Activated naive CD8-positive, alpha-beta T cell treated with anti-CD3 and anti-CD28 coated beads, Interleukin-2, amount 50 U/mL, for 16 hours (primary cell): ENCODE data around the gene MRPL16.

Experiments used
- DNase-seq: peaks from one replicate; pipeline ENCODE4 v3.0.0-alpha.2; 2020; ENCODE audit warnings: low read depth, low spot score

The MRPL16 gene

GRCh38 chr11:59771605-59772004 lies 39.0 kb downstream of the MRPL16 start:
- no peak for DNase-seq

GRCh38 chr11:59770869-59771268 lies 39.7 kb downstream of the MRPL16 start:
- no peak for DNase-seq

GRCh38 chr11:59770319-59770718 lies 40.3 kb downstream of the MRPL16 start:
- no peak for DNase-seq

GRCh38 chr11:59769828-59770227 lies 40.8 kb downstream of the MRPL16 start:
- DNase-seq, result no peak

GRCh38 chr11:59769111-59769510 lies 41.5 kb downstream of the MRPL16 start:
- DNase-seq, result no peak

- no peak for DNase-seq
These were observed 43.4 kb downstream of the MRPL16 start for GRCh38 chr11:59767225-59767611.

- no peak for DNase-seq
These were observed 43.9 kb downstream of the MRPL16 start for GRCh38 chr11:59766542-59767224.

- DNase-seq, result no peak
These were observed 45.4 kb downstream of the MRPL16 start for GRCh38 chr11:59765068-59765735.

GRCh38 chr11:59761993-59762392 lies 48.6 kb downstream of the MRPL16 start:
- DNase-seq, result no peak

GRCh38 chr11:59760771-59761170 lies 49.8 kb downstream of the MRPL16 start:
- DNase-seq, result no peak

- no peak for DNase-seq
These were observed 50.7 kb downstream of the MRPL16 start for GRCh38 chr11:59759900-59760299.

- DNase-seq, result no peak
These were observed 52.1 kb downstream of the MRPL16 start for GRCh38 chr11:59758401-59759037.

GRCh38 chr11:59756845-59757244 lies 53.7 kb downstream of the MRPL16 start:
- DNase-seq, result no peak

GRCh38 chr11:59756558-59756840 lies 54.1 kb downstream of the MRPL16 start:
- no peak for DNase-seq
